Measurements from ENCODE around the gene UNC119. TPM values are rescaled to one million over a fixed set of nuclear protein-coding genes. Genes with fewer than 3 reads are reported as not detected.

The UNC119 gene
- total RNA-seq, 1 donor = 23.2 TPM

GRCh38 chr17:28498652-28499363 is 53.6 kb downstream of the UNC119 start:
- TF ChIP-seq, protein P1, sequence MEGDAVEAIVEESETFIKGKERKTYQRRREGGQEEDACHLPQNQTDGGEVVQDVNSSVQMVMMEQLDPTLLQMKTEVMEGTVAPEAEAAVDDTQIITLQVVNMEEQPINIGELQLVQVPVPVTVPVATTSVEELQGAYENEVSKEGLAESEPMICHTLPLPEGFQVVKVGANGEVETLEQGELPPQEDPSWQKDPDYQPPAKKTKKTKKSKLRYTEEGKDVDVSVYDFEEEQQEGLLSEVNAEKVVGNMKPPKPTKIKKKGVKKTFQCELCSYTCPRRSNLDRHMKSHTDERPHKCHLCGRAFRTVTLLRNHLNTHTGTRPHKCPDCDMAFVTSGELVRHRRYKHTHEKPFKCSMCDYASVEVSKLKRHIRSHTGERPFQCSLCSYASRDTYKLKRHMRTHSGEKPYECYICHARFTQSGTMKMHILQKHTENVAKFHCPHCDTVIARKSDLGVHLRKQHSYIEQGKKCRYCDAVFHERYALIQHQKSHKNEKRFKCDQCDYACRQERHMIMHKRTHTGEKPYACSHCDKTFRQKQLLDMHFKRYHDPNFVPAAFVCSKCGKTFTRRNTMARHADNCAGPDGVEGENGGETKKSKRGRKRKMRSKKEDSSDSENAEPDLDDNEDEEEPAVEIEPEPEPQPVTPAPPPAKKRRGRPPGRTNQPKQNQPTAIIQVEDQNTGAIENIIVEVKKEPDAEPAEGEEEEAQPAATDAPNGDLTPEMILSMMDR (IDR thresholded peaks at IDR 0.05; ENCODE audit: extremely low read depth, low read depth, low read length) = no peak
- no peaks in the 10 kb centered on the region for H3K79me2 ChIP-seq (ENCODE audit: insufficient read depth, low read length)
- H3K4me3 ChIP-seq (ENCODE audit: insufficient read depth, low read length) = no peak overlapping the region
- DNase-seq (ENCODE audit: insufficient read length, low spot score, missing footprints) = peak; percentile 74
- no peak overlapping the region for H3K27ac ChIP-seq (ENCODE audit: low read depth, low read length)
- H2AFZ ChIP-seq (ENCODE audit: low read length) = no peak overlapping the region
- no peaks in the 10 kb centered on the region for H4K20me1 ChIP-seq (ENCODE audit: insufficient read depth, low read length)
- H3K36me3 ChIP-seq (ENCODE audit: insufficient read depth, low read length) = no peaks in the 10 kb centered on the region
- H3K4me2 ChIP-seq (ENCODE audit: insufficient read depth, low read length) = no peak overlapping the region
- H3K4me1 ChIP-seq (ENCODE audit: insufficient read depth, low read length) = no peaks in the 10 kb centered on the region
- H3K27me3 ChIP-seq (ENCODE audit: insufficient read depth, low read length) = peaks cover 17% of the 10 kb centered on the region
- no peaks in the 10 kb centered on the region for H3K9me3 ChIP-seq (ENCODE audit: low read depth, low read length)

GRCh38 chr17:28497931-28498330 is 54.5 kb downstream of the UNC119 start:
- Histone ChIP-seq H3K36me3 (ENCODE audit: insufficient read depth, low read length) (no peaks in the 10 kb centered on the region), H3K4me2 (ENCODE audit: insufficient read depth, low read length) (no peak overlapping the region), H2AFZ (ENCODE audit: low read length) (no peak overlapping the region), H3K4me3 (ENCODE audit: insufficient read depth, low read length) (no peak overlapping the region), H3K79me2 (ENCODE audit: insufficient read depth, low read length) (no peaks in the 10 kb centered on the region), H3K27ac (ENCODE audit: low read depth, low read length) (no peak overlapping the region), H3K9me3 (ENCODE audit: low read depth, low read length) (no peaks in the 10 kb centered on the region), H4K20me1 (ENCODE audit: insufficient read depth, low read length) (no peaks in the 10 kb centered on the region), H3K27me3 (ENCODE audit: insufficient read depth, low read length) (peaks cover 12% of the 10 kb centered on the region), H3K4me1 (ENCODE audit: insufficient read depth, low read length) (no peaks in the 10 kb centered on the region)
- peak; percentile 80 for DNase-seq (ENCODE audit: insufficient read length, low spot score, missing footprints)
- TF ChIP-seq, protein P1 (IDR thresholded peaks at IDR 0.05; ENCODE audit: extremely low read depth, low read depth, low read length) = no peak

Other genes starting within 250 kb of the UNC119 start
- 20.6 TPM in 2 replicates for gene TMEM97, start 233.4 kb downstream of the UNC119 start, total RNA-seq
- 59.4 and 59.8 TPM in 2 replicates for gene IFT20, start 217.2 kb downstream of the UNC119 start, total RNA-seq
- 31.8 and 33.3 TPM in 2 replicates for gene TNFAIP1, start 216.9 kb downstream of the UNC119 start, total RNA-seq
- gene POLDIP2, start 195.1 kb downstream of the UNC119 start, total RNA-seq = 82.9 and 84.6 TPM in 2 replicates
- not detected in 2 replicates for gene SEBOX, start 187.4 kb downstream of the UNC119 start, total RNA-seq
- under 0.01 TPM in 1 of 2 replicates, not detected in the other for gene VTN, start 182.3 kb downstream of the UNC119 start, total RNA-seq
- gene SARM1, start 180.9 kb downstream of the UNC119 start, total RNA-seq = 5.8 and 5.9 TPM in 2 replicates
- 6.8 and 8.0 TPM in 2 replicates for gene SLC46A1, start 146.4 kb downstream of the UNC119 start, total RNA-seq
- not detected in 2 replicates for gene SLC13A2, start 79.0 kb downstream of the UNC119 start, total RNA-seq
- gene FOXN1, start 46.3 kb downstream of the UNC119 start, total RNA-seq = not detected in 2 replicates
- gene PIGS, start 18.9 kb upstream of the UNC119 start, total RNA-seq = 49.9 and 54.5 TPM in 2 replicates
- gene ALDOC, start 24.3 kb upstream of the UNC119 start, total RNA-seq = 9.4 and 17.0 TPM in 2 replicates
- gene SPAG5, start 46.4 kb upstream of the UNC119 start, total RNA-seq = 4.3 and 6.2 TPM in 2 replicates
- gene RSKR, start 61.6 kb upstream of the UNC119 start, total RNA-seq = 4.1 and 4.3 TPM in 2 replicates
- 170 and 171 TPM in 2 replicates for gene BLTP2, start 92.5 kb upstream of the UNC119 start, total RNA-seq
- gene SDF2, start 109.3 kb upstream of the UNC119 start, total RNA-seq = 37.4 and 40.9 TPM in 2 replicates
- gene SUPT6H, start 109.6 kb upstream of the UNC119 start, total RNA-seq = 47.4 and 54.2 TPM in 2 replicates
- 0.36 and 0.88 TPM in 2 replicates for gene PROCA1, start 159.3 kb upstream of the UNC119 start, total RNA-seq
- 176 and 186 TPM in 2 replicates for gene RAB34, start 165.2 kb upstream of the UNC119 start, total RNA-seq
- 428 and 494 TPM in 2 replicates for gene RPL23A, start 167.4 kb upstream of the UNC119 start, total RNA-seq
- gene TLCD1, start 173.6 kb upstream of the UNC119 start, total RNA-seq = 3.2 and 4.0 TPM in 2 replicates
- 6.2 and 7.2 TPM in 2 replicates for gene NEK8, start 176.2 kb upstream of the UNC119 start, total RNA-seq
- gene TRAF4, start 191.4 kb upstream of the UNC119 start, total RNA-seq = 36.8 and 47.0 TPM in 2 replicates